Activated CD4-positive, alpha-beta T cell treated with anti-CD3 and anti-CD28 coated beads, Interleukin-2, amount 50 U/mL, for 1 hour (primary cell): Measurements from ENCODE around the gene RS1.

Source experiments
- DNase-seq: peaks from one replicate; pipeline ENCODE4 v3.0.0-alpha.2; 2020

The RS1 gene

DNA sequence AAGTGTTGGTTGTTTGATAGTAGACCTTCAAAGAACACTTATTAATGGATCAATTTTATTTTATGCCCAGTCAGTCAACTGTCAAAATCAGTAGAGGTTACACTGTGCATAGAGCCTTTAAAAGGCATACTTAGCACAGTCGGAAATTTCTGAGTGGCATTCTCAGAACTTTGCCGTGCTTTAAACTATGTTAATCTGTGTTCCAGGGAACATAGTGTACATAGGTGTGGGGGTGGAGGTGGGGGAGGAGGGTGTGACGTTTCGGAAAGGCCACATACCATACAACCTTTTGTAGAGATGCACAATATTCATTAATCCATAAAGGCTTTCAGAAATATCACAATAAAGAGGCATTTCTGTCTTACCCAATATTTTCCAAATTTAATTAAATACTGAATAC lies 75.8 kb downstream of the RS1 start:
- no peak for DNase-seq

GRCh38 chrX:18594079-18594478 lies 77.8 kb downstream of the RS1 start:
- DNase-seq = no peak

DNA sequence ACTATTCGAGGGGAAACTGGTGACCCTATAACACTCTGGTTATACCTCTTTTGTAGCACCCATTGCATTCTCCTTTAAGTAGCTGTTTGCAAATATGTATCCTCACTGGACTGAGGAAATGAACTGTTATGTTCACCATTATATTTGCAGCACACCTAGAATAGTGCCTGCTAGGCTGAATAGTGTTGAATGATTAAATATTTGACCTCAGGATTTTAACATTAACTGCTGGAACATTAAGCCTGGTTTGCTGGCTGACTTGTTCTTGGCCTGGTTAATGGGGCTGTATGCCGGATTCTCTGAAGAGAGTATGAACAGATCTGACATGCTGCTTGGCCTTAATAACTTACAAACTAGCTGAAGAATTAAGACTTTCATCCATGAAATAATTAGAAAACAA lies 80.1 kb downstream of the RS1 start:
- no peak for DNase-seq
